Esophagus muscularis mucosa (tissue), 4 donors: ENCODE data around the gene ARSB. TPM values are rescaled to one million over a fixed set of nuclear protein-coding genes. Genes with fewer than 3 reads are reported as not detected.

Experiments
- DNase-seq: peaks from one replicate; pipeline ENCODE4 v3.0.0-alpha.2; 2017; ENCODE audit errors: extremely low spot score
- H3K27ac ChIP-seq, 4 donors: fragments of 200-600 bp; sonication (generic); replicated peaks in 1 of 4; 1 replicate in 3 of 4; 2 replicates in 1 of 4; pipeline ENCODE4 v1.5.1; 2016 to 2019; ENCODE audit warnings: mild to moderate bottlenecking in 1 of 4
- H3K27me3 ChIP-seq, 4 donors: fragments of 200-600 bp; sonication (generic); one replicate each; pipeline versions ENCODE4 v1.5.1 to v1.6.0; 2016 to 2019
- H3K36me3 ChIP-seq, 4 donors: fragments of 200-600 bp; sonication (generic); one replicate each; pipeline ENCODE4 v1.5.1; 2016 to 2019
- H3K4me1 ChIP-seq, 4 donors: fragments of 200-600 bp; sonication (generic); one replicate each; pipeline ENCODE4 v1.5.1; 2016 to 2019
- H3K4me3 ChIP-seq, 4 donors: fragments of 200-600 bp; sonication (generic); 1 replicate in 2 of 4; 2 replicates in 2 of 4; pipeline ENCODE4 v1.5.1; 2016 to 2019; ENCODE audit warnings: mild to moderate bottlenecking in 4 of 4, moderate library complexity in 1 of 4
- H3K9me3 ChIP-seq, 4 donors: fragments of 200-600 bp; sonication (generic); 1 replicate in 3 of 4; 2 replicates in 1 of 4; pipeline ENCODE4 v1.5.1; 2016 to 2019
- EP300 ChIP-seq: sonication (generic); formaldehyde crosslinking; IDR thresholded peaks from one replicate; pipeline ENCODE4 v1.6.1; 2017; ENCODE audit warnings: antibody characterized with exemption
- POLR2A ChIP-seq: fragments of 450-650 bp; IDR thresholded peaks from one replicate; pipeline ENCODE4 v1.6.1; 2017; ENCODE audit warnings: antibody characterized with exemption, moderate library complexity, mild to moderate bottlenecking, low read depth
- POLR2AphosphoS5 ChIP-seq, 2 donors: sonication (generic); formaldehyde crosslinking; IDR thresholded peaks; one replicate each; pipeline ENCODE4 v1.6.1; 2017; ENCODE audit warnings: antibody characterized with exemption in 2 of 2
- WGBS: methylation state at CpG from one replicate; pipeline ENCODE4 v1.1.5; 2018; 5-methylcytosine and 5-hydroxymethylcytosine counted together
- intact Hi-C: fragments of 100-400 bp; cut with DNase I; formaldehyde crosslinking; loops from one replicate; pipeline ENCODE4 v1.15.1; 2023
- total RNA-seq, 4 donors: library from RNA; depleted of rRNA; stranded (reverse); fragments of >200 nt; gene quantifications; one replicate each; pipeline versions ENCODE4 v1.1.0 to v1.2.1, GENCODE V29; 2016
- TF ChIP-seq, protein P1 (sequence below), 3 experiments: fragments of 200-600 bp in 2 of 3; fragments of 450-650 bp in 1 of 3; sonication (generic) in 2 of 3; IDR thresholded peaks; one replicate each; pipeline ENCODE4 v1.5.1; 2017 to 2019; ENCODE audit warnings: antibody characterized with exemption in 3 of 3, mild to moderate bottlenecking in 2 of 3, moderate library complexity in 1 of 3

The ARSB gene
- total RNA-seq, 4 donors from 2014 or later = 58.0 to 103 (median 67.5) TPM

DNA sequence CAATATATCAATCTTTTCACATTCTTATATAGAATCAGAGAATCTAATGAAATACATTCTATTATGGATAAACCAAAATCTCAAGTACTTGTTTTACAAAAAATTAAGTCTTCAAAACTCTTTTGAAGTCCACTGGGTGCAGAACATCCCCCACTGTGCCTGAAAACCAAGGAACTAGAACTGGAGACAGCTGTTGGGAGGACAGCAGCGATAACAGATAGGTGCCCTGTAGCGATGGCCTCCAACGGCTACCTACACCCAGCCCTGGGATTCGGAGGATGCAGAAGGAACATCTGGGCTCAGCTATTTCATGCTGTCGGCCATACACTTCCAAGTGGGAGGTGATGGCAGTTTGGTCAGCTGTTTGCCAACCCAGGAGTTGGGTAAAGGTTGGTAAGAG, 207.2 kb downstream of the ARSB start:
- TF ChIP-seq POLR2AphosphoS5 (IDR thresholded peaks at IDR 0.05) = no peak
- TF ChIP-seq POLR2A = no peak
- TF ChIP-seq EP300 = no peak
- TF ChIP-seq, protein P1, sequence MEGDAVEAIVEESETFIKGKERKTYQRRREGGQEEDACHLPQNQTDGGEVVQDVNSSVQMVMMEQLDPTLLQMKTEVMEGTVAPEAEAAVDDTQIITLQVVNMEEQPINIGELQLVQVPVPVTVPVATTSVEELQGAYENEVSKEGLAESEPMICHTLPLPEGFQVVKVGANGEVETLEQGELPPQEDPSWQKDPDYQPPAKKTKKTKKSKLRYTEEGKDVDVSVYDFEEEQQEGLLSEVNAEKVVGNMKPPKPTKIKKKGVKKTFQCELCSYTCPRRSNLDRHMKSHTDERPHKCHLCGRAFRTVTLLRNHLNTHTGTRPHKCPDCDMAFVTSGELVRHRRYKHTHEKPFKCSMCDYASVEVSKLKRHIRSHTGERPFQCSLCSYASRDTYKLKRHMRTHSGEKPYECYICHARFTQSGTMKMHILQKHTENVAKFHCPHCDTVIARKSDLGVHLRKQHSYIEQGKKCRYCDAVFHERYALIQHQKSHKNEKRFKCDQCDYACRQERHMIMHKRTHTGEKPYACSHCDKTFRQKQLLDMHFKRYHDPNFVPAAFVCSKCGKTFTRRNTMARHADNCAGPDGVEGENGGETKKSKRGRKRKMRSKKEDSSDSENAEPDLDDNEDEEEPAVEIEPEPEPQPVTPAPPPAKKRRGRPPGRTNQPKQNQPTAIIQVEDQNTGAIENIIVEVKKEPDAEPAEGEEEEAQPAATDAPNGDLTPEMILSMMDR (IDR thresholded peaks at IDR 0.05) = no peak
- DNase-seq = no peak
- no peaks in the 10 kb centered on the region for H3K9me3 ChIP-seq
- H3K27ac ChIP-seq = no peak overlapping the region
- peaks cover 0 to 25% (median 14%) of the 10 kb centered on the region in 4 donors for H3K36me3 ChIP-seq
- H3K4me1 ChIP-seq = no peaks in the 10 kb centered on the region
- no peak overlapping the region for H3K4me3 ChIP-seq
- no peaks in the 10 kb centered on the region for H3K27me3 ChIP-seq
- intact Hi-C loops = no loop called here
- 92% methylated on average over 5 of the region's 5 CpGs for WGBS

- intact Hi-C loops = no loop called here
- peaks cover 0 to 22% (median 13%) of the 10 kb centered on the region in 4 donors for H3K36me3 ChIP-seq
- no peak overlapping the region for H3K27ac ChIP-seq
- no peak for DNase-seq
- 92% methylated on average over 1 of the region's 1 CpG for WGBS
- no peaks in the 10 kb centered on the region for H3K9me3 ChIP-seq
- TF ChIP-seq, protein P1 (IDR thresholded peaks at IDR 0.05) = no peak
- TF ChIP-seq POLR2AphosphoS5 (IDR thresholded peaks at IDR 0.05) (no peak), POLR2A (no peak), EP300 (no peak)
- no peak overlapping the region for H3K4me3 ChIP-seq
- H3K4me1 ChIP-seq = no peaks in the 10 kb centered on the region
- no peaks in the 10 kb centered on the region for H3K27me3 ChIP-seq
Measured at GRCh38 chr5:78776637-78777036, 208.5 kb downstream of the ARSB start.

DNA sequence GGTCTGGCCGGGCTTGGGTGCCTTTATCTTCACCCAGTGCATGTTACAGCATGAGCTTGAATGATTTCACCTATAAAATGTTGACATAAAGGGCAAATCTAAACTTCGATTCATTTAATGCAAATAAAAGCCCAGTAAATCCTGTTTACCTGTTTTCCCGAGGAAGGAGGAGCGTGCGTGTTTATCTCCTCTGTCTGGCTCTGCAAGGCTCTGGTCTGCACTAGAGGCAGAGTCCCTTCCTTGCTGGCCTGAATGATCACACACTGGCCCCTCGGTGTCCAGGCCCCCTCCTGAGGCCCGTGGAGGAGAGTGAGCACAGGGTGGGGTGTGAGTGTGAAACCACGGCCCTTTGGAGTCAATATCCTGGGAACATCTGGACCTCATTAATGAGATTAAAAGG, 211.5 kb downstream of the ARSB start:
- Histone ChIP-seq H3K27me3 (no peaks in the 10 kb centered on the region), H3K4me1 (no peaks in the 10 kb centered on the region), H3K27ac (no peak overlapping the region), H3K4me3 (no peak overlapping the region), H3K36me3 (peaks cover 0 to 7% (median 0%) of the 10 kb centered on the region in 4 donors), H3K9me3 (no peaks in the 10 kb centered on the region)
- no peak for DNase-seq
- intact Hi-C loops = no loop called here
- WGBS = 84% methylated on average over 7 of the region's 8 CpGs
- no peak for TF ChIP-seq POLR2A
- TF ChIP-seq POLR2AphosphoS5 (IDR thresholded peaks at IDR 0.05) = no peak
- TF ChIP-seq, protein P1 (IDR thresholded peaks at IDR 0.05) = no peak
- TF ChIP-seq EP300 = no peak

- 57% methylated on average over 13 of the region's 13 CpGs for WGBS
- DNase-seq = no peak
- Histone ChIP-seq H3K9me3 (no peaks in the 10 kb centered on the region), H3K36me3 (peaks cover 0 to 7% (median 0%) of the 10 kb centered on the region in 4 donors), H3K27ac (peak overlapping the region in 1 of 4 donors; percentile 21), H3K4me1 (peaks cover 0 to 6% (median 2%) of the 10 kb centered on the region in 4 donors), H3K4me3 (no peak overlapping the region), H3K27me3 (no peaks in the 10 kb centered on the region)
- TF ChIP-seq, protein P1 (IDR thresholded peaks at IDR 0.05) = no peak
- peak in 1 of 2 donors; percentile 35 for TF ChIP-seq POLR2AphosphoS5 (IDR thresholded peaks at IDR 0.05)
- intact Hi-C loops = no loop called here
Measured at GRCh38 chr5:78771260-78772205, 213.6 kb downstream of the ARSB start.
